Activated CD8-positive, alpha-beta memory T cell treated with anti-CD3 and anti-CD28 coated beads for 24 hours (primary cell): ENCODE results near the gene WDR48.
A peak's percentile ranks its signal among the peaks of the same experiment; 100 is the strongest.

Experiments
- DNase-seq: peaks from one replicate; pipeline ENCODE4 v3.0.0-alpha.2; 2020

The WDR48 gene

GRCh38 chr3:39142067-39142466 is 90.3 kb downstream of the WDR48 start:
- peak; percentile 42 for DNase-seq

GRCh38 chr3:39143051-39143885 is 91.5 kb downstream of the WDR48 start:
- peak; percentile 47 for DNase-seq

- peak; percentile 51 for DNase-seq
Observed at GRCh38 chr3:39144095-39144747, 92.4 kb downstream of the WDR48 start.

GRCh38 chr3:39144748-39145380 is 93.0 kb downstream of the WDR48 start:
- DNase-seq, result peak; percentile 43

DNA sequence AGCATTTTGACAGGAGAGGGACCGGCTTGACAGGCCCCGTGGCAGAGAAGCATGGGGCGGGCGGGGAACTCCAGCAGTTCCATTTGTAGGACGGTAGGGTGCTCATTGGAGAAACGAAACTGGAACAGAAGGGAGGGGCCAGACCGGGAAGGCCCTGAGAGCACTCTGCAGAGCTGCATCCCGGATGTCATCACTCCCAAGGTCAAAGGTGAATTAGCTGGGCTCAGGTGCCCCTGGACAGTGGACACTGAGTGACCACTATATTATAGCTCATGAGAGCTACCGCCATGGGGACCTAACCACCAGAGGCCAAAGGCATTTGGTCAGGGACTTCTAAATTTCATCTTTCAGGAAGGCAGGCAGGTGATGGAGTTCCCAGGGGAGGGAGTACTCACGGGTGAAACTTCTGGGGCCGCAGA is 94.3 kb downstream of the WDR48 start:
- peak; percentile 45 for DNase-seq
